ENCODE results near the gene DDX51. TPM values are rescaled to one million over a fixed set of nuclear protein-coding genes. Genes with fewer than 3 reads are reported as not detected.

DDX51 gene
- total and polyA plus RNA-seq, 2 of the 13 experiments (the other 11 are each of a cell fraction or from before 2014, with no cell fraction given): 10.1 TPM

- TF ChIP-seq PATZ1 (CRISPR knock-in tag; IDR thresholded peaks at IDR 0.05) (no peak), SRY (CRISPR knock-in tag; IDR thresholded peaks at IDR 0.05) (no peak), ZBTB26 (CRISPR knock-in tag; IDR thresholded peaks at IDR 0.05; ENCODE audit: borderline replicate concordance) (no peak), ZNF232 (CRISPR knock-in tag; IDR thresholded peaks at IDR 0.05; ENCODE audit: borderline replicate concordance) (0 out of 2 replicates have a peak, but pooled peaks have one; percentile 47), MTA1 (CRISPR knock-in tag; IDR thresholded peaks at IDR 0.05; ENCODE audit: borderline replicate concordance) (peak; percentile 13; the same call in 1 of the 2 replicates), ZNF275 (CRISPR knock-in tag; IDR thresholded peaks at IDR 0.05; ENCODE audit: borderline replicate concordance) (no peak), USF2 (IDR thresholded peaks at IDR 0.05; ENCODE audit: low read depth, low read length) (0 out of 2 replicates have a peak, but pooled peaks have one; percentile 15), USF2 (CRISPR knock-in tag; IDR thresholded peaks at IDR 0.05; ENCODE audit: borderline replicate concordance) (no peak), MYPOP (CRISPR knock-in tag; IDR thresholded peaks at IDR 0.05) (0 out of 2 replicates have a peak, but pooled peaks have one; percentile 0), ZNF230 (CRISPR knock-in tag; IDR thresholded peaks at IDR 0.05) (0 out of 2 replicates have a peak, but pooled peaks have one; percentile 34), MAX (IDR thresholded peaks at IDR 0.05) (peak; percentile 54), POLR2AphosphoS2 (IDR thresholded peaks at IDR 0.05; ENCODE audit: low read depth, low read length) (no peak), LCORL (IDR thresholded peaks at IDR 0.05) (no peak), LCORL (CRISPR knock-in tag; IDR thresholded peaks at IDR 0.05) (0 out of 2 replicates have a peak, but pooled peaks have one; percentile 49), ZNF703 (CRISPR knock-in tag; IDR thresholded peaks at IDR 0.05; ENCODE audit: borderline replicate concordance) (no peak), ZXDC (CRISPR knock-in tag; IDR thresholded peaks at IDR 0.05) (0 out of 2 replicates have a peak, but pooled peaks have one; percentile 65), ZNF335 (CRISPR knock-in tag; IDR thresholded peaks at IDR 0.05) (no peak), ZNF564 (CRISPR knock-in tag; IDR thresholded peaks at IDR 0.05) (peak; percentile 34; the same call in 1 of the 2 replicates)
Observed at GRCh38 chr12:132154341-132154761, 10.2 kb upstream of the DDX51 start (continued).
